Neuronal stem cell (in vitro differentiated cells): ENCODE data around the gene PTCRA.

Experiments used
- DNase-seq: peaks from one replicate; pipeline ENCODE4 v3.0.0-alpha.2; 2013; ENCODE audit warnings: low spot score
- H2AFZ ChIP-seq: one replicate; pipeline ENCODE4 v1.6.1; 2013; ENCODE audit warnings: mild to moderate bottlenecking, low read length, inconsistent platforms
- H2AK5ac ChIP-seq: 2 replicates; pipeline ENCODE4 v1.6.1; 2013; ENCODE audit warnings: low read depth, mild to moderate bottlenecking, inconsistent platforms, low read length, moderate library complexity, mixed read lengths
- H2BK120ac ChIP-seq: 2 replicates; pipeline ENCODE4 v1.6.1; 2013; ENCODE audit warnings: low read depth, mild to moderate bottlenecking, inconsistent platforms, low read length, moderate library complexity, mixed read lengths
- H2BK12ac ChIP-seq: one replicate; pipeline ENCODE4 v1.6.1; 2013; ENCODE audit warnings: low read length, inconsistent platforms
- H2BK15ac ChIP-seq: 2 replicates; pipeline ENCODE4 v1.6.1; 2013; ENCODE audit warnings: mild to moderate bottlenecking, low read length, inconsistent platforms, mixed read lengths
- H2BK5ac ChIP-seq: one replicate; pipeline ENCODE4 v1.6.1; 2013; ENCODE audit warnings: inconsistent platforms, mild to moderate bottlenecking, low read length, moderate library complexity
- H3K14ac ChIP-seq: one replicate; pipeline ENCODE4 v1.6.1; 2013; ENCODE audit warnings: low read length, inconsistent platforms
- H3K18ac ChIP-seq: 2 replicates; pipeline ENCODE4 v1.6.1; 2013; ENCODE audit warnings: low read length, inconsistent platforms
- H3K23ac ChIP-seq: 2 replicates; pipeline ENCODE4 v1.6.1; 2013; ENCODE audit warnings: low read depth, mild to moderate bottlenecking, mixed read lengths, low read length, inconsistent platforms; ENCODE audit not compliant: poor library complexity
- H3K27ac ChIP-seq: replicated peaks from 3 replicates; pipeline ENCODE4 v1.5.1; 2013; ENCODE audit warnings: low read length, inconsistent platforms
- H3K27me3 ChIP-seq, 3 experiments: 2 replicates each; pipeline ENCODE4 v1.6.1; 2013; ENCODE audit warnings: low read length in 3 of 3, mild to moderate bottlenecking in 2 of 3, inconsistent platforms in 1 of 3, low read depth in 1 of 3, mixed read lengths in 1 of 3, moderate library complexity in 1 of 3; ENCODE audit not compliant: control insufficient read depth in 3 of 3, insufficient read depth in 3 of 3
- H3K36me3 ChIP-seq, 2 donors: replicated peaks in 1 of 2; 2 replicates each; pipeline ENCODE4 v1.6.1; 2013; ENCODE audit warnings: low read length in 2 of 2; ENCODE audit not compliant: control insufficient read depth in 2 of 2, insufficient read depth in 2 of 2
- H3K4ac ChIP-seq: 2 replicates; pipeline ENCODE4 v1.6.1; 2013; ENCODE audit warnings: inconsistent platforms, mild to moderate bottlenecking, low read length, moderate library complexity
- H3K4me1 ChIP-seq, 2 donors: 1 replicate in 1 of 2; 2 replicates in 1 of 2; pipeline ENCODE4 v1.6.1; 2013; ENCODE audit warnings: low read length in 2 of 2, low read depth in 1 of 2; ENCODE audit not compliant: control insufficient read depth in 2 of 2, insufficient read depth in 1 of 2
- H3K4me2 ChIP-seq: one replicate; pipeline ENCODE4 v1.6.1; 2013; ENCODE audit warnings: mild to moderate bottlenecking, low read length, inconsistent platforms; ENCODE audit not compliant: insufficient read depth, poor library complexity, severe bottlenecking
- H3K4me3 ChIP-seq, 2 donors: 2 replicates each; pipeline ENCODE4 v1.5.1; 2013; ENCODE audit warnings: low read length in 2 of 2, mild to moderate bottlenecking in 2 of 2, inconsistent platforms in 1 of 2, moderate library complexity in 1 of 2
- H3K79me1 ChIP-seq: one replicate; pipeline ENCODE4 v1.6.1; 2013; ENCODE audit warnings: low read depth, mild to moderate bottlenecking, inconsistent platforms, low read length, moderate library complexity
- H3K9ac ChIP-seq: one replicate; pipeline ENCODE4 v1.6.1; 2013; ENCODE audit warnings: mild to moderate bottlenecking, low read depth, low read length, inconsistent platforms; ENCODE audit not compliant: poor library complexity
- H3K9me3 ChIP-seq, 2 donors: replicated peaks in 1 of 2; 2 replicates each; pipeline versions ENCODE3 to v1.6.1; 2013; ENCODE audit warnings: low read length in 2 of 2, mild to moderate bottlenecking in 2 of 2, inconsistent platforms in 1 of 2, low read depth in 1 of 2, mixed read lengths in 1 of 2, moderate library complexity in 1 of 2; ENCODE audit not compliant: control insufficient read depth in 2 of 2, insufficient read depth in 1 of 2
- H4K8ac ChIP-seq: one replicate; pipeline ENCODE4 v1.6.1; 2013; ENCODE audit warnings: low read depth, mild to moderate bottlenecking, inconsistent platforms, low read length, moderate library complexity
- H4K91ac ChIP-seq: one replicate; pipeline ENCODE4 v1.6.1; 2013; ENCODE audit warnings: low read length, low read depth, mild to moderate bottlenecking, inconsistent platforms; ENCODE audit not compliant: poor library complexity
- WGBS, 2 donors: extraction: QIAGEN DNeasy Blood & Tissue Kit; methylation state at CpG; one replicate each; pipeline ENCODE4 v1.1.7; 2013; ENCODE audit warnings: missing lambda C conversion rate in 2 of 2, mixed read lengths in 1 of 2; ENCODE audit not compliant: insufficient read length in 2 of 2, insufficient replicate concordance in 1 of 2; ENCODE audit errors: extremely low coverage in 2 of 2; 5-methylcytosine and 5-hydroxymethylcytosine counted together

PTCRA gene

GRCh38 chr6:42969431-42969830 lies 53.6 kb downstream of the PTCRA start:
- H2BK15ac ChIP-seq = no peak overlapping the region
- H3K36me3 ChIP-seq = peaks cover 8 to 39% of the 10 kb centered on the region in 2 donors

GRCh38 chr6:42969934-42970333 lies 54.1 kb downstream of the PTCRA start:
- no peak overlapping the region for H4K91ac ChIP-seq
- DNase-seq = no peak
- no peaks in the 10 kb centered on the region for H3K27me3 ChIP-seq
- no CpG with 5 or more reads among the region's 4 CpGs for WGBS, 2 donors
- H2BK12ac ChIP-seq = no peak overlapping the region
- peaks cover 0 to 1% of the 10 kb centered on the region in 2 donors for H3K9me3 ChIP-seq
- H3K14ac ChIP-seq = no peak overlapping the region
- H3K4me2 ChIP-seq = no peak overlapping the region
- H3K79me1 ChIP-seq = peaks cover 2% of the 10 kb centered on the region
- no peak overlapping the region for H3K4ac ChIP-seq
- H2BK120ac ChIP-seq = no peak overlapping the region
- no peaks in the 10 kb centered on the region for H3K4me1 ChIP-seq
- H3K9ac ChIP-seq = no peak overlapping the region
- no peak overlapping the region for H2BK15ac ChIP-seq
- H3K4me3 ChIP-seq = no peak overlapping the region
- H3K23ac ChIP-seq = no peak overlapping the region
- no peak overlapping the region for H2BK5ac ChIP-seq
- H2AK5ac ChIP-seq = no peak overlapping the region
- no peak overlapping the region for H3K27ac ChIP-seq
- H4K8ac ChIP-seq = no peak overlapping the region
- no peak overlapping the region for H3K18ac ChIP-seq
- H2AFZ ChIP-seq = no peak overlapping the region
- peaks cover 8 to 34% of the 10 kb centered on the region in 2 donors for H3K36me3 ChIP-seq

More at GRCh38 chr6:42969431-42969830, 53.6 kb downstream of the PTCRA start:
- H3K27me3 ChIP-seq = no peaks in the 10 kb centered on the region
- no peak overlapping the region for H2BK120ac ChIP-seq
- H3K23ac ChIP-seq = no peak overlapping the region
- no peak overlapping the region for H2BK12ac ChIP-seq
- H2BK5ac ChIP-seq = no peak overlapping the region
- H3K18ac ChIP-seq = no peak overlapping the region
- H4K8ac ChIP-seq = no peak overlapping the region
- H3K9ac ChIP-seq = no peak overlapping the region
- no peak overlapping the region for H4K91ac ChIP-seq
- no peaks in the 10 kb centered on the region for H3K4me1 ChIP-seq
- WGBS, 2 donors = no CpG with 5 or more reads among the region's 2 CpGs
- no peak overlapping the region for H3K4me3 ChIP-seq
- no peak overlapping the region for H3K27ac ChIP-seq
- H3K9me3 ChIP-seq = no peaks in the 10 kb centered on the region
- H3K79me1 ChIP-seq = peaks cover 2% of the 10 kb centered on the region
- no peak overlapping the region for H3K14ac ChIP-seq
- H2AK5ac ChIP-seq = no peak overlapping the region
- no peak for DNase-seq
- no peak overlapping the region for H3K4ac ChIP-seq
- no peak overlapping the region for H2AFZ ChIP-seq
- H3K4me2 ChIP-seq = no peak overlapping the region

- no peak overlapping the region for H3K27ac ChIP-seq
- WGBS, 2 donors = no CpG with 5 or more reads among the region's 4 CpGs
- H3K9me3 ChIP-seq = peaks cover 0 to 1% of the 10 kb centered on the region in 2 donors
- no peak overlapping the region for H3K4me3 ChIP-seq
- no peak overlapping the region for H4K91ac ChIP-seq
- no peak overlapping the region for H2AK5ac ChIP-seq
- no peak overlapping the region for H2BK15ac ChIP-seq
- H2BK5ac ChIP-seq = no peak overlapping the region
- no peak overlapping the region for H2BK120ac ChIP-seq
- no peak overlapping the region for H3K23ac ChIP-seq
- H4K8ac ChIP-seq = no peak overlapping the region
- no peaks in the 10 kb centered on the region for H3K4me1 ChIP-seq
- peaks cover 5 to 26% of the 10 kb centered on the region in 2 donors for H3K36me3 ChIP-seq
- H3K18ac ChIP-seq = no peak overlapping the region
- no peak overlapping the region for H3K14ac ChIP-seq
- H3K79me1 ChIP-seq = peaks cover 2% of the 10 kb centered on the region
- H3K27me3 ChIP-seq = no peaks in the 10 kb centered on the region
- no peak overlapping the region for H2BK12ac ChIP-seq
- H3K9ac ChIP-seq = no peak overlapping the region
- no peak overlapping the region for H3K4me2 ChIP-seq
- no peak for DNase-seq
- H2AFZ ChIP-seq = no peak overlapping the region
- H3K4ac ChIP-seq = no peak overlapping the region
These were observed 55.2 kb downstream of the PTCRA start for GRCh38 chr6:42970871-42971612.

- no peak for DNase-seq
- no peak overlapping the region for H4K91ac ChIP-seq
- H3K4ac ChIP-seq = no peak overlapping the region
- H4K8ac ChIP-seq = no peak overlapping the region
- WGBS, 2 donors = no CpG with 5 or more reads among the region's 3 CpGs
- H3K23ac ChIP-seq = no peak overlapping the region
- no peak overlapping the region for H3K14ac ChIP-seq
- H3K4me2 ChIP-seq = no peak overlapping the region
- no peak overlapping the region for H3K27ac ChIP-seq
- H2BK5ac ChIP-seq = no peak overlapping the region
- no peak overlapping the region for H3K4me3 ChIP-seq
- no peak overlapping the region for H2BK120ac ChIP-seq
- no peak overlapping the region for H3K9ac ChIP-seq
- H2BK12ac ChIP-seq = no peak overlapping the region
- H3K18ac ChIP-seq = no peak overlapping the region
- H3K4me1 ChIP-seq = no peaks in the 10 kb centered on the region
- H2AK5ac ChIP-seq = no peak overlapping the region
- peaks cover 3 to 20% of the 10 kb centered on the region in 2 donors for H3K36me3 ChIP-seq
- no peak overlapping the region for H2BK15ac ChIP-seq
- no peak overlapping the region for H2AFZ ChIP-seq
- peaks cover 0 to 1% of the 10 kb centered on the region in 2 donors for H3K9me3 ChIP-seq
- H3K27me3 ChIP-seq = no peaks in the 10 kb centered on the region
- H3K79me1 ChIP-seq = peaks cover 2% of the 10 kb centered on the region
These were observed 56.0 kb downstream of the PTCRA start for GRCh38 chr6:42971746-42972327.
